Measurements from ENCODE around the gene PRTFDC1.

DNA sequence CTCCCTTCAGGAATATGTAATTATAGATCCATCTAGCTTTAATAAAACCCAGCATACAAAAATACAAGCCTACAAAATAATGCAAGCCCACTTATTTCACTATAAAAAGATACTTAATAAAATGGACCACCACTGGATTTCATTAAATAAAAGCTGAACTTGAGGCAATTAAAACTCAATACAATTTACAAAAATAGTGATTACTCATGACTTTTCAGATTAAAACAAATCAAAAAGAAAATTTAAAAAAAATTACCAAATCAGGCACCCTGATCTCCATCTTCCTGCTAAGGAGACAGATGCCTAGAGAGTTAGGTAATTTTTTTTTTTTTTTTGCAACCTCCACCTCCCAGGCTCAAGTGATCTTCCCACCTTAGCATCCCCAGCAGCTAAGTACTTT is 41.8 kb downstream of the PRTFDC1 start:
- TF ChIP-seq, protein P1, sequence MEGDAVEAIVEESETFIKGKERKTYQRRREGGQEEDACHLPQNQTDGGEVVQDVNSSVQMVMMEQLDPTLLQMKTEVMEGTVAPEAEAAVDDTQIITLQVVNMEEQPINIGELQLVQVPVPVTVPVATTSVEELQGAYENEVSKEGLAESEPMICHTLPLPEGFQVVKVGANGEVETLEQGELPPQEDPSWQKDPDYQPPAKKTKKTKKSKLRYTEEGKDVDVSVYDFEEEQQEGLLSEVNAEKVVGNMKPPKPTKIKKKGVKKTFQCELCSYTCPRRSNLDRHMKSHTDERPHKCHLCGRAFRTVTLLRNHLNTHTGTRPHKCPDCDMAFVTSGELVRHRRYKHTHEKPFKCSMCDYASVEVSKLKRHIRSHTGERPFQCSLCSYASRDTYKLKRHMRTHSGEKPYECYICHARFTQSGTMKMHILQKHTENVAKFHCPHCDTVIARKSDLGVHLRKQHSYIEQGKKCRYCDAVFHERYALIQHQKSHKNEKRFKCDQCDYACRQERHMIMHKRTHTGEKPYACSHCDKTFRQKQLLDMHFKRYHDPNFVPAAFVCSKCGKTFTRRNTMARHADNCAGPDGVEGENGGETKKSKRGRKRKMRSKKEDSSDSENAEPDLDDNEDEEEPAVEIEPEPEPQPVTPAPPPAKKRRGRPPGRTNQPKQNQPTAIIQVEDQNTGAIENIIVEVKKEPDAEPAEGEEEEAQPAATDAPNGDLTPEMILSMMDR (IDR thresholded peaks at IDR 0.05) = no peak
- no peak for TF ChIP-seq POLR2A (IDR thresholded peaks at IDR 0.05)
